ENCODE data around the gene RASAL2.
"Not testable (repeated sequence)": the region's sequence is repeated elsewhere in the genome, so short reads cannot be mapped to it uniquely, and the experiment has no call there.

The RASAL2 gene

DNA sequence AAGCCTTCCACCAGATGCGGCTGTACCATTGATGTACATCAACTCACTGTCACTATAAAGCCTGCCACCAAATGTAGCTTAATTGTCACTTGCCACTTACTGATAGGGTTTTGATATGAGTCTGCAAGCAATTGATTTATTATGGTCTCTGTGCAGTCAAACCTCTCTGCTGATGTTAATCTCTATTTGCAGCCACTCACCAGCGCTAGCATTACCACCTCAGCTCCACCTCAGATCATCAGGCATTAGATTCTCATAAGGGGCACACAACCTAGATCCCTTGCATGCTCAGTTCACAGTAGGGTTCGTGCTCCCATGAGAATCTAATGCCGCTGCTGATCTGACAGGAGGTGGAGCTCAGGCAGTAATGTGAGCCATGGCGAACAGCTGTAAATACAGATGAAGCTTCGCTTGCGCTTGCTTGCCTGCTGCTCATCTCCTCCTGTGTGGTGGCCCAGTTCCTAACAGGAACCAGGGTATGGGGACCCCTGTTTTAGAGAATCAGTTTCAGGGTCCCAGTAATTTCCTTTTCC, 26.7 kb downstream of the RASAL2 start:
- DNase-seq, result not testable (repeated sequence)

GRCh38 chr1:178121883-178122282, 28.0 kb downstream of the RASAL2 start:
- no peak for DNase-seq

DNA sequence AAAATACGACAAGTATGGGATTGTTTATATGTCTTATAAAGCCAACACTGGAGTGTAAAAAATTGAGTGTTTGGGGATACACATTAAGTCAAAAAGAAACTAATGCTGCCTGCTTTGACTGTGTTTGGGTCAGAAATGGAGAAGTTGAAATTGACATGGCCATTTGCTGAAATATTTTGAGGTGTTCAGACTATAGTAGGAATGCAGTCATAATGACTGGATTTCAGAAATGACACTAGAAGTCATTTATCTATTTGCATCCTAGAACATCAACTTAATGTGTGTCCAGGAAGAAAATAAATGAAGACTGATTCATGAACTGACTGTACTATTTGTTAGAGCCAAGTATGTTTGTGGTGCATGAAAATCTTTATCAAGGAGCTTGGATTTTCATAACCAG, 28.4 kb downstream of the RASAL2 start:
- no peak for DNase-seq

GRCh38 chr1:178124115-178124514, 30.2 kb downstream of the RASAL2 start:
- DNase-seq, result no peak

- no peak for DNase-seq
These were observed 32.4 kb downstream of the RASAL2 start for GRCh38 chr1:178126261-178126660.

GRCh38 chr1:178126741-178127185, 32.9 kb downstream of the RASAL2 start:
- DNase-seq, result no peak

DNA sequence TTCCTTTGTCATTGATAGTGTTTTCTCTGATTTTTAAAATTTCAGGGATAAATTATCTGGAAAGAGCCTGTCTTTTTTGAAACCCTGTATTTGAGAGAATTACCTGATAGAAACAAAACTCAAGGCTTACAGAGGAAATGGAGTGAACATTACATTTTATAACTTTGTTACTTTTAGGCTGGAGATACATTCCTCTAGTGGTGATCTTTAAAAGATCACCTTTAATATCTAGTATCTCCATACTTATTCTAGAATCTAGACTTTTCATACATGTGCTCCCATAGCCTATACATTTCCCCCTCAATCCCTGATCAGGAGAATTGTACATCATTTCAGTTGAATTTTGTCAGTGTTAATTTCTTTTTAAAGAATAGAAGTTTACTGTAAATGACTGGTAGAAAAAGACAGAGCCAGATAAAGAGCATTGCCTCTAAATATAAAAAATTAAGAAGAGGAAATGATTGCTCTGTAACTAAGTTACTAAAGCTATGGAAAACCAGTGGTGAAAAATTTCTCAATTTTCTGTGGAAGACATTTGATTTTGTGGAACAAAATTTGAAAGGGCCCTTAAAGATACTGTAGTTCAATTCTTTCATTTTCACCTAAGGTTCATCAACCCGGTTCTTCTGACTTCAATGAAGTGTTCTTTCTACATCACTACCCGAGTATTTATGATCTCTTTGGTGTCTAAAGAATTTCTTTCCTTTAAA, 33.7 kb downstream of the RASAL2 start:
- DNase-seq, result no peak

GRCh38 chr1:178133239-178133989, 39.5 kb downstream of the RASAL2 start:
- no peak for DNase-seq

GRCh38 chr1:178134061-178134460, 40.2 kb downstream of the RASAL2 start:
- DNase-seq, result no peak

DNA sequence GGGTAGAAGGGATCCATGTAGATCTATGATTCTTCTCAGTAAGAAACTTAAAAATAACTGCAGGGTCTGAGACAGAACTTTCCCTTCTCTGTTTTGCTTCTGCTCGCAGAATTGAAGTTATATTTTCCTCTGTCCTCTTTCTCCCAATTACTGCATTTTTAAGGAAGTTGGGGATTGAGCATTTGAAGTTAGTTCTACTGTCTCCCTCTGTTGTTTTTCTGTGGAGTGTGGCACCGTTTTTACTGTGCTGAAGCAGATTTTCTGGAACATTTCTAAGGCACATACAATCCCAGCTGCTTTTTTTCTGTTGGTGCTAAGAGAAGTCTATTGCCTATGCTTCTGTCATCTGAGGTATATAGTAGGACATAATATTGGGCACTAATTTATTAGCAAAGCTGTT, 43.3 kb downstream of the RASAL2 start:
- no peak for DNase-seq

DNA sequence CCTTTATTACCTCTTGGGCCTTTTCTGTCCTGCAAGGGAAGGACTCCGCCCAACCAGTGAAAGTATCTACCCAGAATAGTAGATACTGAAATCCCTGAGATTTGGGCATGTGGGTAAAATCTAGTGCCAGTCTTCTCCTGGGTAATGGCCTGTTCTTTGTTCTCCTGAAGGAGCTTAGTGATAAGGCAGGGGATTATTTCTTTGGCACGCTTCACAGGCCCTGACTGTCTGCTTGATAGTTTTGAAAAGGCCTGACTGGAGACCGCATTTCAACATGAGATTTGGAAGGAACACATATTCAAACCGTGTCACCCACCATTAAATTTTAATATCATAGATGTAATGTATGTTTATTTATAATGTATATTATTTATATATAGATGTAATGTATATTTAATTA, 48.9 kb downstream of the RASAL2 start:
- no peak for DNase-seq

DNA sequence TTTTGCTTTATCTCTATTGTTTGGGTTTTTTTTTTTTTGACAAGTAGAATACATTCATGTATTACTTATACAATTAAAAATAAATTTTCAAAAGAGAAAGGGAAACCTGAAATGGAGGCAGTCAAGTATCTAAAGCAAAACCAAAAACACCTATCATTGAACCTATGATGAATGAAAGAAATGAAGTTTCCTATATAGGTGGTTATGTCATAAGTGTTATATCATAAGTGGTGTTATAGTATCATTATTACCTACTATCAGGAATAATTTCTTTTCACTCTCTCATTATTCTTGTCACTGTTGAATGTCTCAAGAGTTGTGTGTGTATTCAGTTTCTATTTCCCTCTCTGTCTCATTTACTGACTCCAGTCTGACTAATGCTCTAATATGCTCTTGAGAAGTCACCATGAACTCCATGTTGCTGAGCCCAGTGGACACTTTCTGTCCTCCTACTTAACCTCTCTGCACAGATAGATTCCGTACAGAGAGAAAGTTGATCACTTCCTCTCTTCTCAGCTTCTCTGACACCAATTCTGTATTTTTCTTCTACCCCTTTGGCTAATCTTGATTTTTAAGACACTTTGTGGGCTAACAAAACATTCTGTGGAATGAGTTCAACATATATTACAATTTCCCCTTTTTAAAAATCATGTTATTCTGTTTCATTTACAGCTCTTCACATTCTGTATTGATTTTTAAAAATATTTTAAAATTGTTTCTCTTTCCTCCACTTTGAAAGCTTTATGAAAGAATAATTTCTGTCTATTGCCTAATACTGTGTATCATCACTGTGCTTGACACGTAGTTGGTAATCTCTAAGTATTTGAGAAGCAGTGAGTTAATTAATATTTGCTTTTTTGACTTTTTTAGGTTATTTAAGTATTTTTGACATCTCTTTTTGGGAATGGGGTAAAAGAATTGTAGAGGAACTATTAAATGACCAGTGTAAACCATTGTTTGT, 50.1 kb downstream of the RASAL2 start:
- DNase-seq, result no peak

GRCh38 chr1:178145605-178146004, 51.7 kb downstream of the RASAL2 start:
- no peak for DNase-seq

- DNase-seq, result no peak
These were observed 52.5 kb downstream of the RASAL2 start for GRCh38 chr1:178146436-178146835.

GRCh38 chr1:178150610-178151009, 56.7 kb downstream of the RASAL2 start:
- DNase-seq, result no peak

- no peak for DNase-seq
These were observed 57.9 kb downstream of the RASAL2 start for GRCh38 chr1:178151831-178152230.

DNA sequence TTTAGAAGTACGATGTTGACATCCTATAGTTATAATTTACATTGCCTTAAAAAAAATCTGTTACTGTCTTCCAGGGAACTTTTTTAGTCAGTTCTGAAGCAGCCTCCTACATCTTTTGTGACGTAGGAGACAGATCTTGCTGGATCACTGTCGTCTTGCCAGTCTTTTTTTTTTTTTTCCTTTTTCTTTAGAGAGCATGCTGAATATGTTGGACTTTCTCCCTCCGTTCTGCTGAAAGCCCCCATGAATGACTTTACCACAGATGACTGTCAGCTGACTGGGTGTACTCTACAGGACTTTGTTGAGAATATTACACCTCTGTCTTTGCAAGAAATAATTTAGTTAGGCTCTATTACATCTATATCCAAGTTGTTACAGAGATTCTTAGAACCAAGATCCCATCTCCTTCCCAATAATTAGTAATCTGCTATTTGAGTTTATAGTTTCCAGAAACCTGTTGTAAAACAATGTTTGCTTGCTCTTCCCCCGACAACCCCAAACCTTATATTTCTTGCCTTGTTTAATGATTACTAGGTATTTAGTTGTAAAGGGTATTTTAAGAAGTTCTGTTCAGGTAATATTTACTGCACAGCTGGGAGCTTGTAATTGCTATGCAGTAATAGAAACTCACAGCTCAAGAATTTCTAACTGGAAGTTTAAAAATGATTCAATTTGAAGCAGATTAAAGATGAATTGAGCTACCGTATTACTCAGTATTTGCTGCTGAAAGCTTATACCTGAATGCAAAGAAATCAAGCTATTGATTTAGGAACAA, 61.8 kb downstream of the RASAL2 start:
- no peak for DNase-seq

DNA sequence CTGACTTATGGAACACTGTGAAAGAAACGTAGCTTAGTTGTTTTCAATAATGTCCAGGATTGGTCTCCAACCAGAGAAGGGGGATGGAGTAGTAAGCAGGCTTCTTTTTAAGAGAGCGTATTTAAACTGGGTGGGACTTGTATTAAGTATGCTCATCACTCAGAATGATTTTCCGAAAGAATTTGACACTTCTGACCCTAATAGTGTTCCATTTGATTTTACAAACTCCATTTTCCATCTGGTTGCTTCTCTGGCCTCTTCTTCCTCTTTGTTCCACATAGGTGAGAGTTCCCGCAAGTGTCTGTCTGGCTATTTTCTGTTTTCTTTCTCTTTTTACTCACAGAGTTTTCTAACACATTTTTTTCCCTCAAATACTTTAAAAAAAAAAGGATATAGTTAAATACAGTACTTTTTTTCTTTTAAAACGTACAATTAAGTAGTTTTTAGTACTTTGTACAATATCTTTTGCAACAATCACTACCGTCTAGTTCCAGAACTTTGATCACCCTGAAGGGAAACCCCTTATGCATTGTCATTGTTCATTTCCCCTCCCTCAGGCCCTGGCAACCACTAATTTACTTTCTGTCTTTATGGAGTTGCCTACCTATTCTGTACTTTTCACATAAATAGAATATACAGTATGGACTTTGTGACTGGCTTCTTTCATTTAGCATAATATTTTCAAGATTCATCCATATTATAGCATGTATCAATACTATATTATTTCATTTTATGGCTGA, 67.0 kb downstream of the RASAL2 start:
- no peak for DNase-seq

DNA sequence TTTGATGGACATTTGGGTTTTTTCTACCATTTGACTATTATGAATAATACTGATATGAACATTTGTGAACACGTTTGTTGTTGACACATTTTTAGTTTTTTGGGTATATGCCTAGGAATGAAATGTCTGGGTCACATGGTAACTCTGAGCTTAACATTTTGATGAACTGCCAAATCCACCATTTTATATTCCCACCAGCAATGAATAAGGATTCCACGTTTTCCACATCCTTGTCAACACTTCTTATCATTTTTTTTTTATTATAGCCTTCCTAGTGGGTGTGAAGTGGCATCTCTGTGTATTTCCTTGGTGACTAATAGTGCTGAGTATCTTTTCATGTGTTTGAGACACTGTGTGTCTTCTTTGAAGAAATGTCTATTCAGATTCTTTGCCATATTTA, 67.6 kb downstream of the RASAL2 start:
- DNase-seq, result no peak

DNA sequence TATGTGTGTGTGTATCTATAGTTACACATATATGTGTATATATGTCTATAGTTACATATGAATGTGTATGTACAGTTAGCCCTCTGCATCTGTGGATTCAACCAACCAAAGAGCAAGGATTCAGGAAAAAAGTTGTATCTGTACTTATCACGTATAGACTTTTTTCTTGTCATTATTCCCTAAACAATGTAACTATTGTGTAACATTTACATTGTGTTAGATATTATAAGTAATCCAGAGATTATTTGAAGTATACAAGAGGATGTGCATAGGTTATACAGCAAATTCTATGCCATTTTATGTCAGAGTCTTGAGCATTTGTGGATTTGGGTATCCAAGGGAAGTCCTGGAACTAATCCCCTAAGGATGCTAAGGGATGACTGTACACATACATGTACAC, 71.3 kb downstream of the RASAL2 start:
- no peak for DNase-seq

GRCh38 chr1:178166429-178167024, 72.6 kb downstream of the RASAL2 start:
- no peak for DNase-seq

Measured in activated T-cell treated with anti-CD3 and anti-CD28 coated beads, Interleukin-2, amount 50 U/mL, for 48 hours (primary cell).